A673 (cell line): Measurements from ENCODE around the gene UST. TPM values are rescaled to one million over a fixed set of nuclear protein-coding genes. Genes with fewer than 3 reads are reported as not detected.

ENCODE experiments used
- BruUV-seq: library from RNA; stranded (reverse); fragments of 400-500 nt; replicated peaks from 2 replicates; lab custom pipeline; 2021; lab: Mats Ljungman, UMichigan
- CTCF ChIA-PET: fragments of 300-600 bp; sonication (Branson Sonifier 250); formaldehyde crosslinking; loops from one replicate; lab custom pipeline; 2022; ENCODE audit warnings: antibody characterized with exemption; lab: Charles Lee
- POLR2A ChIA-PET: fragments of 300-600 bp; sonication (Branson Sonifier 250); formaldehyde crosslinking; loops from one replicate; lab custom pipeline; 2022; ENCODE audit warnings: antibody characterized with exemption; ENCODE audit not compliant: low non-redundant PET; lab: Charles Lee
- DNase-seq: peaks from one replicate; pipeline ENCODE4 v3.0.0-alpha.2; 2015; ENCODE audit warnings: low spot score
- H3K27ac ChIP-seq: fragments of 200-600 bp; sonication (generic); 2 replicates; pipeline ENCODE4 v1.5.1; 2016; ENCODE audit warnings: mixed run types, low read depth, mild to moderate bottlenecking, mixed read lengths, antibody characterized with exemption, low read length; ENCODE audit not compliant: poor library complexity, severe bottlenecking
- H3K27me3 ChIP-seq: fragments of 200-600 bp; sonication (generic); replicated peaks from 2 replicates; pipeline ENCODE4 v1.6.1; 2017; ENCODE audit warnings: mixed run types, low read depth, mild to moderate bottlenecking, mixed read lengths, antibody characterized with exemption, low read length; ENCODE audit not compliant: insufficient read depth, poor library complexity
- H3K36me3 ChIP-seq: fragments of 200-600 bp; sonication (generic); 2 replicates; pipeline ENCODE4 v1.6.1; 2016; ENCODE audit warnings: mixed run types, mild to moderate bottlenecking, mixed read lengths, antibody characterized with exemption, low read length; ENCODE audit not compliant: insufficient read depth, poor library complexity, severe bottlenecking
- H3K4me1 ChIP-seq: fragments of 200-600 bp; sonication (generic); 2 replicates; pipeline ENCODE4 v1.6.1; 2017; ENCODE audit warnings: mixed run types, mild to moderate bottlenecking, mixed read lengths, antibody characterized with exemption, low read length; ENCODE audit not compliant: insufficient read depth, poor library complexity, severe bottlenecking
- H3K4me3 ChIP-seq: fragments of 200-600 bp; sonication (generic); 2 replicates; pipeline ENCODE4 v1.5.1; 2016; ENCODE audit warnings: low read depth, mixed run types, mild to moderate bottlenecking, mixed read lengths, low read length; ENCODE audit not compliant: poor library complexity, severe bottlenecking
- H3K9me3 ChIP-seq: fragments of 200-600 bp; sonication (generic); 2 replicates; pipeline ENCODE4 v1.6.1; 2016; ENCODE audit warnings: mixed run types, low read depth, mild to moderate bottlenecking, mixed read lengths, antibody characterized with exemption, low read length; ENCODE audit not compliant: poor library complexity, severe bottlenecking
- EZH2 ChIP-seq: fragments of 200-600 bp; sonication (generic); IDR thresholded peaks from 2 replicates; pipeline ENCODE4 v1.6.1; 2017; ENCODE audit warnings: borderline replicate concordance, low read depth, mild to moderate bottlenecking, mixed read lengths, antibody characterized with exemption, low read length; ENCODE audit not compliant: poor library complexity, severe bottlenecking
- intact Hi-C: fragments of 100-400 bp; cut with micrococcal nuclease; formaldehyde crosslinking; loops from one replicate; pipeline ENCODE4 v1.10.0; 2022; ENCODE audit not compliant: unreplicated experiment
- total RNA-seq: library from RNA; stranded (reverse); gene quantifications from 2 replicates; pipeline ENCODE4 v1.2.3, GENCODE V29; 2021
- TF ChIP-seq, protein P1 (sequence below): fragments of 300-800, 200-600 bp; sonication (generic); conservative IDR thresholded peaks from 2 replicates; pipeline ENCODE4 v1.5.1; 2017; ENCODE audit warnings: low read depth, mild to moderate bottlenecking, antibody characterized with exemption, low read length, moderate library complexity, mixed read lengths

Gene UST
- total RNA-seq, 1 experiment from 2014 or later, result 1.5 TPM

DNA sequence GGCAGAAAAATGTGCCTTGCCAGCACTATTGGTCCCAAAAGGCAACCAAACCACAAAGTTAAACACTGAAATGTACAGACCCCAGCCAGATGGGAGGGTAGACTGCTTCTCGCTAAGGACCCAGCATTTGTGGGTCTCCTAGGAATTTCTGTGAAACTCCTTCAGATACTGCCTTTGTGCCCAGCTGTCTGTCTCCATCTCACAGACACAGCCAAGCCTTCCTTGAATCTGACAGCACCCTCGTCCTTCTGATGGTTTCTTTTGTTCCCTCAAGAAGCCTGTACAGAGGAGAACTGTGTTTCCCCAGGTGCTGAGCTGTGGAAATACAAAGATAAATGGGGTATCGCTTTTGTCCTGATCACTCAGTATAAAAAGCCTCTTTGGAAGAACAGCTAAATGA is 316.6 kb downstream of the UST start:
- H3K4me3 ChIP-seq, result no peak overlapping the region
- H3K36me3 ChIP-seq, result no peaks in the 10 kb centered on the region
- no TSS peak for BruUV-seq
- H3K27me3 ChIP-seq, result no peaks in the 10 kb centered on the region
- no peaks in the 10 kb centered on the region for H3K4me1 ChIP-seq
- no peak for DNase-seq
- TF ChIP-seq, protein P1, sequence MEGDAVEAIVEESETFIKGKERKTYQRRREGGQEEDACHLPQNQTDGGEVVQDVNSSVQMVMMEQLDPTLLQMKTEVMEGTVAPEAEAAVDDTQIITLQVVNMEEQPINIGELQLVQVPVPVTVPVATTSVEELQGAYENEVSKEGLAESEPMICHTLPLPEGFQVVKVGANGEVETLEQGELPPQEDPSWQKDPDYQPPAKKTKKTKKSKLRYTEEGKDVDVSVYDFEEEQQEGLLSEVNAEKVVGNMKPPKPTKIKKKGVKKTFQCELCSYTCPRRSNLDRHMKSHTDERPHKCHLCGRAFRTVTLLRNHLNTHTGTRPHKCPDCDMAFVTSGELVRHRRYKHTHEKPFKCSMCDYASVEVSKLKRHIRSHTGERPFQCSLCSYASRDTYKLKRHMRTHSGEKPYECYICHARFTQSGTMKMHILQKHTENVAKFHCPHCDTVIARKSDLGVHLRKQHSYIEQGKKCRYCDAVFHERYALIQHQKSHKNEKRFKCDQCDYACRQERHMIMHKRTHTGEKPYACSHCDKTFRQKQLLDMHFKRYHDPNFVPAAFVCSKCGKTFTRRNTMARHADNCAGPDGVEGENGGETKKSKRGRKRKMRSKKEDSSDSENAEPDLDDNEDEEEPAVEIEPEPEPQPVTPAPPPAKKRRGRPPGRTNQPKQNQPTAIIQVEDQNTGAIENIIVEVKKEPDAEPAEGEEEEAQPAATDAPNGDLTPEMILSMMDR, result no peak
- TF ChIP-seq EZH2, result no peak
- POLR2A ChIA-PET, result no interaction called here
- H3K9me3 ChIP-seq, result no peaks in the 10 kb centered on the region
- intact Hi-C loops, result no loop called here
- CTCF ChIA-PET, result no interaction called here
- no peak overlapping the region for H3K27ac ChIP-seq

DNA sequence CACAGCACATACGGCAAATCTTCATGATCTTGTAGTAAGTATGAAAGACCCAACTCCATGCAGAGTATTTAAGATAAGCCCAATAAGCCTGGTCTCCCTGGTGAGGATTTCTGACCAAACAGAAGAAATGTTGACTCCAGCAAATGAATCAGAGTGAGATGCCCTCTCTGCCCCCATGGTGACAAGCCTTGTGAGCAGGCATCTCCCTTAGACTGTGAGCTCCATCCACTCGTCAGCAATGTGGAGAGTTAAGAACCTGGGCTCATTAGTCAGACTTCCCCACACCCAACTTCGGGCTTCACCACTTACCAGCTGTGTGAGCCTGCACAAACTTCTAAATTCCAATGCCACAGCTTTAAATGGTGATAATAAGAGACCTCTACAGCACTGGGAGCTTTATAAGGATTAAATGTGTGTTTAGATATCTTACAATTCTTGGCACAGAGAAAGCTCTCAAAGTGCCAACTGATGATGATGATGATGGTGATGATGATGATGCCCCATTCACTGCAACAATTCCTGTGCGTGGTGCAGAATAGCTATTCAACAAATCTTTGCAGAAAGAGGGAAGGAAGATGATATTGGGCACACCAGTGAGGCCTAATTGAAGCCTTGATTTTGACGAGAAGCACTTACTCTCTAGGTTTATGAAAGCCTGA is 317.3 kb downstream of the UST start:
- no peak for DNase-seq
- POLR2A ChIA-PET, result no interaction called here
- CTCF ChIA-PET, result interaction anchor here (0.6 kb wide), 1 partner anchor 368 kb away, joined by 3 read pairs; no protein-coding TSS in a partner anchor
- no peaks in the 10 kb centered on the region for H3K4me1 ChIP-seq
- TF ChIP-seq, protein P1, result no peak
- TF ChIP-seq EZH2, result no peak
- H3K27ac ChIP-seq, result no peak overlapping the region
- no peaks in the 10 kb centered on the region for H3K9me3 ChIP-seq
- BruUV-seq, result no TSS peak
- no peaks in the 10 kb centered on the region for H3K27me3 ChIP-seq
- intact Hi-C loops, result no loop called here
- H3K4me3 ChIP-seq, result no peak overlapping the region
- H3K36me3 ChIP-seq, result no peaks in the 10 kb centered on the region

DNA sequence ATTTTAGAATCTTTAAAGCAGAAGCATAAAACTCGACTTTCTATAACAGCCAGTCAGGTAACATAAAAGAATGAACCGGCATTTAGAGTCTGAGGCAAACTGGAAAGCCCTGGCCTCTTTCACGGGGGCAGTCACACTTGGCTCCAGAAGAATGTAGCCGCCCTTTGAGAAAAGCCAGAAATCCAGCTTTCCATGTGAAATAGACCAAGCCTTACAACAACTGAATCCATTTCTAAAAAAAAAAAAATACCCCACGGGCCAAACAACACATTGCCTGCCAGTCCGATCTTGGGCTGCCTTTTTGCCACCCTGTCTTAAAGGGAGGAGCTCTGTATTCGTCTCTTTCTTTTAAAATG is 317.8 kb downstream of the UST start:
- H3K9me3 ChIP-seq, result no peaks in the 10 kb centered on the region
- H3K27ac ChIP-seq, result no peak overlapping the region
- no TSS peak for BruUV-seq
- H3K27me3 ChIP-seq, result no peaks in the 10 kb centered on the region
- H3K36me3 ChIP-seq, result no peaks in the 10 kb centered on the region
- no peaks in the 10 kb centered on the region for H3K4me1 ChIP-seq
- CTCF ChIA-PET, result no interaction called here
- intact Hi-C loops, result no loop called here
- H3K4me3 ChIP-seq, result no peak overlapping the region
- POLR2A ChIA-PET, result no interaction called here
- DNase-seq, result no peak
- TF ChIP-seq, protein P1, result no peak
- TF ChIP-seq EZH2, result no peak
